ENCODE data around the gene SMOC2.
"Not testable (repeated sequence)": the region's sequence is repeated elsewhere in the genome, so short reads cannot be mapped to it uniquely, and the experiment has no call there.

Gene SMOC2

DNA sequence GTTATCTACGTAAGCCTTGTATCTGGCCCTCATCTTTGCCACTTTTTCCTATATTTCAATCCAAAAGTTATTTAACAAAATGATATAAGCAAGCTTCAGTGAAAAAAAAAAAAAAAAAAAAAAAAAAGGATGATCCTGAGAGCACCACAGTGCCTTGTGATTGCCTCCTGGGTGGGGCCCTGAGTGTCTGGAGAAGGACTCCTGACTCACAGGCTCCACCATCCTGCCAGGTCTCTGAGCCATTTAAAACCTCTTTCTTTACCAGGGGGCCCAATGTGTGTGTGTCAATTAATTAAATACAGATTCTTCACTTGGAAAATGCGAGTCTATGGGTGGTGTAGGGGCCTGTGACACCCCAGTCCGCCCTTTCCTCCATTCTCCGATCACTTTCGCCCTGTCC lies 105.2 kb downstream of the SMOC2 start:
- DNase-seq = no peak

DNA sequence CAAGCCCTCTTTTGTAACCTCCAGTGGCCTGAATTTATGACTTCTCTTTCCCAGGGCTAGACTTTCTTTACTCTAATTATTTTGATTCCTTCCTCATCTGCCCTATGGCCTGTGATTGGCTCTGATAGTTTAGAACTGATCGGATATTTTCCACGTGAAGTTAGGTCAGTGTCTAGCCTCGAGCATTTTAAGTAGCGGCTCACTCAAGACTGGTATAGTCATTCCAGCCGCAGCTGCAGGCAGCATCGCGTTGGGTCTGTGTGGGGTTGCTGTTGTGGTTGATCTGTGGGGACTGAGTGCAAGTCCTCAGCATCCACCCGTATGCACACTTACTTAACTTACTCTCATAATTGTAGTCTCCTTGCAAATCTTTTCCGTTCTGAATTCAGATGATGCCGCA lies 105.7 kb downstream of the SMOC2 start:
- no peak for DNase-seq

DNA sequence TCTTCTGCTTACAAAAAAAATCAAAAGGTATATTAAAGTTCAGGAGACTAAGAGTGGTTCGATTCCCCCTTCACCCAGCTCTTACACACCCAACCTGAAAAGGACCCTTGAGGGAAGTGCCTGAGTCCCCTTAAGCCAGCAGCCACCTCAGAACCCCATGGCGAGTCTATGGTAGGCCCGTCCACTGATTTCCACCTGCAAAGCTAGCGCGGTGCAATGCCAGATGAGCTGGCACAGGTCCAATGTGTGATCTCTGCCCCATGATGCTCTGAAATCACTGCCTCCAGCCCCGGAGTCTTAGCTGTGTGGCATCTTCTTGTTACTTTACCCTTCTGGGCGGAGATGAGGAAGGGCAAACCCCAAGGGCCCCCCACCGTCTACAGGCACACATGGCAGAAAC lies 109.3 kb downstream of the SMOC2 start:
- DNase-seq = no peak

DNA sequence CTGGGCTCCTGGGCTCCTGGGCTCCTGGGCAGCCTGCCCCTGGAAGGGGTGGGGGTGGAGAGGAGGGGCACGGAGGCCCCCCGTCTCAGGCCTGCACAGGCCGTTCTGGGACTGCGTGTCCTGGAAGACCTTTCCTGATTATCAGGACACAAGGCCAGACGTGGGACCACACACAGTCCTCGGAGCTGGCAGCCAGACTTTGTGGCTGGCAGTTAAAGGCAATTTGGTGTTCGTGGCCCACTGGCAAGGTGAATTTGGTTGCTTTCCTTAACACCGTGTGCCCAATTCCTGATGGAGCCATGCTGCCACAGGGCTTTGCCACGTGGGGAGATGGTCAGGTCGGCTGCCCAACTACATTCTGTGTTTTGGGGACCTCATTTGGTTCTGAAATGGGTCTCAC lies 113.5 kb downstream of the SMOC2 start:
- DNase-seq = no peak

DNA sequence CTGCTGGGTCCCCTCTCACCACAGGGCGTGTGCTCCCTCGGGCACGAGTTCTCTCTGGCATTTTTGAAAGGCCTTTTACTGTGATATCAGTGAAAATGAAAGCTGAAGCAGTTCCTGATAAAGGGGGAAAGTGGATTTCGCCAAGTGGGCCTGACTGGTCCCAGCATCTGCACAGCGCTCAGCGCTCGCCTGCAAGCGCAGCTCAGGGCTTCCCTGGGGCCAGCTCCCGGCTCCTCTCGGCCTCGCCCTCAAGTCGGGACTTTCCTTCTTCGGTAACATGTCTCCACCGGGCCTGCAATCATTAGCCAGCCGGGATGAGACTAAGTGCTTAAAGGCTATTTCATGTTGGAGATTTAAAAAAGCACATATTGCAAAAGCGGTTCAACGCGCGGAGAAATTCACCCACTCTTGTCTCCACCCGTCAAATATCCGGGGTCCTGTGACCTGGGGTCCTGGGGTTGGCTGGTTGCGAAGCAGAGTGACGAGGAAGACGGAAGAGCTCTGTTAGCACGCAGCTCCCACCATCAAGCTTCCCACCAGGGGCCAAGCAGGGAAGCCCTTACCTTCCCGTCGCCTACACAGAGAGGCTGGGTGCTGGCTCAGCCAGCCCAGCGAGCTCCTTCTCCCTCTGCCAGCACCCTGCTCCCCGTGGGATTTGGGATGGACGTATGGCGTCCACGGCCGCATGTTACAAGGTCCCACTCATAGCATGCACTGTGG lies 114.1 kb downstream of the SMOC2 start:
- no peak for DNase-seq

DNA sequence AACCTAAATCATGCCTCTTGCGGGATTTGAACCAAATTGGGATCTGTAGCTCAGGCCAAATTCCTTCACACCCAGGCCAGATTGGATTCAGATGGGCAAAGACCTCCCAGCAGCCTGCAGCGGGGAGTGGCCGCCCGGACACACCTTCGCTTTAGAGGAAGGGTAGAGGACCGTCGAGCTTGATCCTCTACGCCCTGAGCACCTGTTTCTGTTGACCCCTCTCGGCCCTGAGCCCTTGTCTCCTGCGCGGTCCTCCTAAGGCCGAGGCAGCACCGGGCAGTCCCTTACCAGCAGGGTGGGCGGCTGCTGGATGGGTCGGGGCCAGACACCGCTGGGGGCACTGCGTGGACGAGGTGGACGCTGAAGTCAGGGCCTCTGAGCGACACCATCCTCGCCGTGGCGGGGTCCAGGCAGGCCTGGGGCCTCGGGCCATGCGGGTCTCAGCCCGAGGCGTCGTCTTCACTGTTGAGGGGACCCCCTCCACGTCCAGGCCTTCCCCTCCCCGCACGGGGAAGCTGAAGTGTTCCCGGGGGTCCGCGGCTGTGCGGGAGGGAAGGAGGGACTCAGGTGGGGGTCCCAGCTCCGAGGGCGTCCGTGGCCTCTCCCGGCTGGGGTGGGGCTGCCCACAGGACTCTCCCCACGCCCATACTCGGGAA lies 114.8 kb downstream of the SMOC2 start:
- no peak for DNase-seq

DNA sequence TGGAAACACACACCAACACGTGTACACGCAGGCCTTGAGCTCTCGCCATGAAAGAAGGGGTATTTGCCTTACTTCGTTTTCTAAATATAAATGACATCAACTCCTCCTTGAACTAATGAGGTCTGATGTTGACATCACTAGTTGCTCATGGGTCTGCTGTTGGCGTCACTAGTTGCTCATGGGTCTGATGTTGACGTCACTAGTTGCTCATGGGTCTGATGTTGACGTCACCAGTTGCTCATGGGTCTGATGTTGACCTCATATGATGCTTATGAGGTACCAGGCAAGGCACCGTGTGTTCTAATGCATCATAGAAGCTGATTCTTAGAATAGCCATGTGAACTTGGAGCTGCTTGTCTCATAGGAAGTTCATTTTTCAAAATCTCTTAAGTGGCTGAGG lies 116.5 kb downstream of the SMOC2 start:
- DNase-seq = no peak

DNA sequence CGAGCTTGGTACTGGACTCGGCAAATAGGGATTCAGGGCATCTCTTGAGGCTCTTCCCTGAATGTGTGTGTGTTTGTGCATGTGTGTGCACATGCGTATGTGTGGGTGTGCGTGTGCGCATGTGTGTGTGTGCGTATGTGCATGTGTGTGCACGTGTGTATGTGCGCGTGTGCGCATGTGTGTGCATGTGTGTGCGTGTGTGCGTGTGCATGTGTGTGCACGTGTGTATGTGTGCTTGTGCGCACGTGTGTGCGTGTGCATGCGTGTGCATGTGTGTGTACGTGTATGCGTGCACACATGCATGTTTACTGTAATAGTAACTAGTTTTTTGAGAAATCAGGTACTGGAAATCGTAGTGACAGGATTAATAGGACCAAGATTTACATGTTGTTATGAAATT lies 117.7 kb downstream of the SMOC2 start:
- DNase-seq = no peak

DNA sequence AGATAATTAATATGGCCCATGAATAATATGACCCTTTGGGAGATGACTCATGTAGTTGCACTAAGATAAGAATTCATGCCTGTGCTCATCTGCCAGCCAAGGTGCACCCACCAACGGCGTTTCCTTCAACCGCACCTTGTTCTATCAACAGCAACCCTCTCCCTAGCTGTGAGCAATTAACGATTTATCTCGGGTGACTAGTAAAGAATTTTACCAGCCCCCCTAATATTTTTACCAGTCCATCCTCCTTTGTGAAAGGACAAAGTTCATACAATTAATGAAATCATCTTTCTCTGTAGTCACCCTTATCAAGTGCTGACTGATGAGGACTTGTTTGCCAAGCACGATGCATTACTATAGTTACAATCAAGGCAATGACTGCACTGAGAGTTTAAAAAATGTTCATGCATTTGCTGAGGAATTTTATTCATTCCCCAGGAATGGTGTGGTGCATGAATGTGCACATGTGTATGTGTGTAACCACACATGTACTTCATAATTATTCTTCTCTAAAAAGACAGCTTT lies 118.7 kb downstream of the SMOC2 start:
- DNase-seq = no peak

DNA sequence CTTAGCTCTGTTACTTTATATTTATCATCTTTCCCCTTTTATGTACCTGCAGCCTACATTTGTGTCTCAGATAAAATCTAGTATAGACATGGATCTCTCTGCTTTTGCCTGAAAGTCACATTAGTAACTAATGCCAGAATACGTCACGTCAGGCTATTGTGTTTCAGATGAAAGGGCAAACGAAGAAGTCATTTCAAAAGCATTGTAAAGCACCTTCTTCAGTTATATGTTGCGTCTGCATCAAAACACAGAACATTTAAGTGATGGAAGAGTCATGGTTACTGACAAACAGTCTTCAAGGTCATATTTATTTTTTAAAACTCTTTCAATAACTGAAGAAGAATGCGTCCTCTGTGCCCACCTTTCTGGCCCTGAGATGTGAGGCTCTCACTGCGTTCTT lies 119.1 kb downstream of the SMOC2 start:
- DNase-seq = no peak

DNA sequence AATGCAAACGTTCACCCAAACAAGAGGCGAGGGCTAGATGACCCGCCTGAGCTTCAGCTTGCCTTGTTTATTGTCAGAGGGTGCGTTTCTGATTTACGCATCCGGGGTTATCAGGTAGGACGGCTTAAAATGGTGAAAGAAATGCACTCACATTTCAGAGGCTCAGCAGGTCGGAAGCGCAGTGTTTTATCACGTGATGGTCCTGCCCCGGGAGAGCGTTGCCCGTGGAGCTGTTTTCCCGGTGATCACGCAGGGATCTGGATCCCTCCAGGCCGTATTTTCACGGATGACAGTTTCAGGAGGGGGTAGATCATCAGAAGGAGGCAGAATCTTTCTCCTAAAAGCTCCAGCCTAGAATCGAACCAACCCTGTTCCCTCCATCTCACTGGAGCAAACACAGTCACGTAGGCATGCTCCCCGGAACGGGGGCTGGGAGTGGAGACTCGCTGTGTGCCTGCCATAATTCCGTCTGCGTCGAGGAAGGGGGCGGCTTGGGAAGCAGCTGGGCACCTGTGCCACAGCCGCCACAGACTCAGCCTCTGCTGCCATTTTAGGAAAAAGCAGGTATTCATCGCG lies 121.7 kb downstream of the SMOC2 start:
- no peak for DNase-seq

DNA sequence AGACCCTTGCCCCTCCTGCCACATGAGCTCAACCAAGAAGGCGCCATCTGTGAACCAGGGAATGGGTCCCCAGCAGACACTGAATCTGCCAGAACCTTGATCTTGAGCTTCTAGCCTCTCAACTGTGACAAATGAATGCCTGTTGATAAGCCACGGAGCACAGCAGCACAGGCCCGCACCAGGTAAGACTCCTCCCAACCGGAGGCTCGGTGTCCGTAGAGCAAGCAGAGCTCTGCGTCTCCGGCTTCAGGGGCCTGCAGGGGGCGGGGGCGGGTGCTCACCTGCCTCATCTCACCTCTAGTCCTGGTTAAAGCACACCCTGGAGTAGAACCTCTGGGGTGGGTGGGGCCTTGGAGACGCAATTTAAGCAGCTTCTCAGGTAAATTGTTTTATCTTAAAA lies 122.7 kb downstream of the SMOC2 start:
- no peak for DNase-seq

DNA sequence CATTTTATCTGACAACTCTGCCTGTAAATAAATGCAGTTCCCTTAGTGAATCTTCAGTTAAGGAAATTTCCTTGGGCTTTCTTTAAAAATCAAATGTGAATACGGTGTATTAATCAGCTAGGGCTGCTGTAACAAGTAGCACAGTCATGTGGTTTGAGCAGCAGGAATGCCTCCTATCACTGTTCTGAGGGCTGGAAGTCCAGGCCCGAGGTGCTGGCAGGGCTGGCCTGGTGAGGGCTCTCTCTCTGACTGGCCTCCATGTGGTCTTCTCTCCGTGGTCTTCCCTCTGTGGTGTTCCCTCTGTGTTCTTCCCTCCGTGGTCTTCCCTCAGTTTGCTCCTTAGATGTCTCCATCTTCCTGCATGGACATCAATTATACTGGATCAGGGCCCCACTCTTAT lies 124.1 kb downstream of the SMOC2 start:
- DNase-seq = no peak

DNA sequence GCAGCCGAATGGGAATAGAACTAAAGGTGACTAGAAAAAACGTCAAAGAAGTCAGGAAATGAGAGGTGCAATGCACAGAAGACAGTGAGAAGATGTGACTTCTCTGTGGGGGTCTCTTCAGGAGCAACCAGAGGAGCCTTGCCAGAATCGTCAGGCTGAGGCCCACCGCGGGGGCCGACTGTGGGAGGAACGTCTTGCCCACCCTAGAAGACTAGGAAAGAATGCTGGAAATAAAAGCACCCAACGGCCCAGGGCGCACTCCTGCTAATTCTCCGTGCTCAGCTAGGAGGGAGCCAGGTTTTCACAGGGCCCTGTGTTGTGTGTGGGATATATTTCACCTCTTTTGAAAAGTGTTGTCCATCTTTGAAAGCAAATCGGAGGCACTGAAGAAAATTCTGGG lies 129.2 kb downstream of the SMOC2 start:
- no peak for DNase-seq

DNA sequence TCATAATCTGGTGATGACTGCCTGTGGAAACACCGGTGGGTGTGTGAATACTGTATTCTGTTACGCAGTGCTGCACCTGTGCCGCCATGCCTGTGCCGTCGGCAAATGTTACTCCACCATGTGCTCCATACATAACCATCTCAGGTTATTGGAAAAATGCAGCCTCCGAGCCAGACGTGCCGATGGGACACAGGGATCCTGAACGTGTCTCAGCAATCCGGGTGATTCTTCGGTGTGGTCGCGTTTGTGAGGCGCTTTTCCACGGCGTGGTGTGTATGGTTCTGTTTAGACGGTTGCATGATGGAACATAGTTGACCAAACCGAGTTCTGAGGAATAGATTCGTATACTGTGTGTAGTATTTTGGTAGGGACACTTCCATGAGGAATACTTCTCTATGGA lies 130.3 kb downstream of the SMOC2 start:
- DNase-seq = no peak

DNA sequence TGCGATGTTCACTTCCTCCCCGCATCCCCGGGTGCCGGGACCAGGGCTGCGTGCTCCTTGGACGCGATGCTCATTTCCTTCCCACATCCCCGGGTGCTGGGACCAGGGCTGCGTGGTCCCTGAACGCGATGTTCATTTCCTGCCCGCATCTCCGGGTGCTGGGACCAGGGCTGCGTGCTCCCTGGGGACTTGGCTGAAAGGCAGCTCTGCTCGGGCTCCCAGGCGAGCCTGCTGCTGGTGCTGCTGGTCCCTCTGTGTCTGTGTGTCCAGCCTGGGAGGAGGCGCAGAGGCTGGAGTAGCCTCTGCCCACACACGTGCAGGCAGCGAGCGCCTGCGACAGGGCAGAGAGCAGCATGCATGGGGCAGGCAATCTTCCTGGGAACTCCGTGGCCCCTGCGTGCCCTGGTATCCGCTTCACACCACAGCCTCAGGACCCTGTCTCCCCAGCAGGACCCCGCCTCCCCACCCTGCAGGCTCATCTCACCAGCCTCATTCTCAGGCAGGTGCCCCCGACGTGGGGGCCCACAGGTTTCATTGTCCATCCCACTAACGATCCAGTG lies 132.4 kb downstream of the SMOC2 start:
- DNase-seq = not testable (repeated sequence)

DNA sequence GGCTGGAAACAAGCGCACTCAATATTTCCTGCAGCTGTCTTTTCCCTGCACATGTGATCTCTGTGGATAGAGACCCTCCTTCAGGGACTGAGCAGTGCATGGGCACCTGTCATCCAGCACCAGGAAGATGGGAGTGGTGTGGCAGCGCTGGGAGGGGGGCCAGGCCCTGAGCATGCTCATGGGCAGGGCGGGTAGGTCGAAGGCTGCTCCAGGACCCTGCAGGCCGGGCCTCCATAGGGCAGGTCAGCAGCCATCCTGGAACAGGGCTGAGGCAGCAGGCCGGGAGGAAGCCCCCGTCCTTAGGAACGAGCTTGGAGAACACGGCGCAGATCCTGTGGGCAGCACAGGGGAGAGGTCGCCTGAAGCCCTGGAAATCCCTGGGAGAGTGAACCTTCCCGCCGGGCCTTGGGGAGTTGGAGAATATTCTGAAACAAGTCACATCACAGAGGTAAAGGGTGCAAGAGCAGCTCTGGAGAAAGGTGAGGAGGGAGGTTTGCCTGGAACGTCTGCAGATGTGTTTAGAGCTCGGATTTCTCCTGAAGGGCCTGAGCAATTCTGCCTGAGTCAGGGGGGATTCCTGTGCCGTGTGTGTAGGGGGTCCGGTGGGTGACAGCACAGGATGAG lies 133.2 kb downstream of the SMOC2 start:
- DNase-seq = no peak

DNA sequence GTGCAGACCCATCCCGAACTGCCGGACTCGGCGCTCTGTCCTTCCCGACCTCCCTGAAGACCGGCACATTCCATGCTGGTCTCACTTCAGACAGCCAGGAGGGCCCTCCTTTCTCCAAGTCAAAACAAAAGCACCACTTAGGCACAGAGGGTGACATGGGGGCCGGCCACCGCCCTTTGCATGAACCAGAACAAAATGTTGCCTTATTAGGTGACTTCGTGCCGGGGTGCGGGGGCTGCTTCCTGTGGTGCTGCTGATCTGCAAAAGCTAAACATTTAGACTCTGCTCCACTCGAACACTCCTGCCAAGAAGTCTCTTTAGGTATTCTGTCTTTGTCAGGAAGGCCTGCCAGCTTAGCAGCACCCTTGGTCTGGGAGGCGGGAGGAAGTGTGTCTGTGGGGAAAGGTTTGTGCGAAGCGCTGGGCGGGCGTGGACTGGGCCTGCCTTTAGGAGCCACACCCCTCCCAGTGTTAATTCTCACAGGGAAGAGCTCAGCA lies 133.8 kb downstream of the SMOC2 start:
- no peak for DNase-seq

DNA sequence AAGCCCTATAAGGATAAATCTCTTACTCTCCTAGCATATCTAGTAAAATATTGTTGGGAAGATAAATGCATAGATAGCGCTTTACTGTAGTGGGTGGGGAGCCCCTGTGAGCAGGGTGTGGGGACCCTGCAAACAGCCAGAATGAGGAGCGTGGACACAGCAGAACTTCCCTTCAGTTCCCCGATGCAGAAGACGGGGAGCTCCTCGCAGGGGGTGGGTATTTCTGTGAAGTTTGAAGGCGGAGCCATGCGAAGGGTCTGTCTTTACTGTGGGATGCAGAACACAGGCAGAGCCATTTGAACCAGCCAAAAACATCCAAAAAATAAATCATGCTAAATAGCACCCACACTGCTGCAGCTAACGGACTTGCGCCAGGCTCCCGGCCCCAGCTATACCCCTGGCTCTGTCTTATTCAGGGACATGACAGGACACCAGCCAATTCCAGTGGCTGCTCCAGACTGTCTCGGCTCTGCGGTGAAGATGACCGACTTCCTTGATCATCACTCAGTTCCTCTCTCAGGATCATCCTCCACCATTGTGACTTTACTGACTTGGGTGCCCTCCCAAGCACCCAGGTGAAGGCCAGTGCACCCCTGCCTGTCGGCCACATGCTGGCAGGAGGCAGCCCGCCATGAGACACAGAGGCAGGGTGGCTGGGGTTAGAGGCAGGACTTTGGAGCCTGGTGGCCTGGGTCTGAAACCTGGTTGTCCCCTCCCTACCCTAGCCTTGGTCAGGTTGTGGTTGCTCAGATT lies 134.5 kb downstream of the SMOC2 start:
- DNase-seq = no peak

DNA sequence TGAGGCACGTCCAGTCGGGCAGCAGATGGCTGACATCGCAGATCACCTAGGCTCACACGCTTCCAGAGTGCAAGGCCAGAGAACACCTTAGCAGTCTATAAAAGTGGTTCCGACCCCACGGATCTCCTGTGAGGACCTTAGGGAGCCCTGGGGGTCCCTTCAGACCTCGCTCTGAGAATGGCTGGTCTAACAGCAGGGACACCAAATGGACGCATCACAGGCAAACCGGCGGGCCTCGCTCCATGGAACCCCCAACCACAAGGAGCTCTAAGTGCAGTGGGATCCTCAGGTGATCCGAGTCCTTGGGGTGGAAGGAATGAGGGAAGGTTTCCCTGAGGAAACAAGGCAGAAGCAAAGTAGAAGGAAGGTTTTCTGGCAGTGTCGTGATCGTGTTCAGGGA lies 135.4 kb downstream of the SMOC2 start:
- DNase-seq = no peak

DNA sequence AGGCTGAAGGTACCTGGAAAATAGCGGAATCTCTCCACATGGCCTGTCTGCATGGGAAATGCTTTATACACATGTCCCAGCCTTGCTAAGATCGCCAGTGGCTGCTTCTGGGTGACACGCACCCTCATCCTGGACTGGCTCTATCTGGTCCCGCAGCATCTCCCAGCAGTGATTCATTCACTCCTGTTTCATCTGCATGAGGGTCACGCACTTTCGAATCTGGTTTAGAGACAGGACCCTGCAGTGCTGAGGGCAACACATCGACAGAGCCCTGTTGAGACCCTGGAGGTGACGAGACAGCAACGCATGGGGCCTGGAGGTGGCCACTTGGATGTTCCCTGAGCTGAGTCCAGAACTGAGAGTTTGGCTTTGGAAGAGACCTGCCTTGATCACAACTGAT lies 136.5 kb downstream of the SMOC2 start:
- DNase-seq = no peak

DNA sequence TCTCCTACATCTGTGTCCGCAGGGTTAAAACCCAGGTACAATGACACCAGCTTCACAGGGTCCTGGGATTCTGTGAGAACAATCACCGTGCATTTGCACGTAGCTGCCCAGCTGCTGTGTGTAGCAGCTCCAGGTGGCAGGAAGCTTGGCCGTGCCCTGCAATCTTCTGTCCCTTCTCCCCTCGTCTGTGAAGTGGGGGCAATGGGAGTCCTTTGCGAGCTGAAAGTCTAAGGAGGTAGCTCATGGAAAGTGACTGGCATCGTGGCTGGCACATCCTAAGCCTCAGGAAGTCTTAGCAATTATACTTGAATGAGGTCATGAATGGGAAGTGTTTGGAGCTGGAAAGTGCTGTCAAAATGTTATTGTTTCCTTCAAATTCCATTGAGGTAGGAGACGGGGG lies 137.1 kb downstream of the SMOC2 start:
- DNase-seq = no peak

DNA sequence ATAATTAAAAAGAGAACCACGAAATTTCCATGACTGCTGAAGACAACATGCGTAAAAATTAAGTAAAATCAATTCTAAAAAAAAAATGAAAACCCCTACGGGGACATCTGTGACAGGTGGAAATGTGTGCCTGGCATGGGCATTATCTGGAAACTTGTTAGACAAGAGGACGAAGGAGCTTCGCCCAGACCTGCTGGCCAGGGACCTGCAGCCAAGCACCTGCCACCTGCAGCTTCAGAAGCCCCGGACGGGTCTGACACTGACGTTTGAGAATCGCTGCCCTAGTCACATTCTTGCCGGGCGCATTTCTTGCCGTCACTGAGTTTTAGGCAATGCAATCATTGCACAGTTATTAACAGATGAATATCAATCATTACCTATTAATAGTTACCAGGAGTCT lies 140.3 kb downstream of the SMOC2 start:
- no peak for DNase-seq

Measured in NCI-H187 (cell line).